ENCODE measurements around the gene ANAPC4. TPM values are rescaled to one million over a fixed set of nuclear protein-coding genes. Genes with fewer than 3 reads are reported as not detected.
"Not testable (repeated sequence)": the region's sequence is repeated elsewhere in the genome, so short reads cannot be mapped to it uniquely, and the experiment has no call there.

The ANAPC4 gene
- total RNA-seq (2014; rRNA removed; shearing (Covaris generic)) (32.7 and 36.1 TPM in 2 replicates), total RNA-seq (2022) (47.6 and 50.6 TPM in 2 replicates), Bru-seq, nascent RNA (percentile 84 among the genes with signal in this experiment), BruChase-seq, experiment 1, labeled RNA remaining after a 6-hour chase (percentile 87 among the genes with signal in this experiment), BruChase-seq, experiment 2, labeled RNA remaining after a 2-hour chase (percentile 91 among the genes with signal in this experiment)
- long read RNA-seq, transcript ANAPC4-201 (29 exons, 2,685 nt), result major isoform, 43 of 86 reads
- long read RNA-seq, transcript ANAPC4-210 (29 exons, 2,599 nt), result minor isoform, 8 of 86 reads
- long read RNA-seq, partial matches to known transcripts, result 8 of 86 reads
- long read RNA-seq, other reads (novel, unspliced or antisense), result 27 of 86 reads

- Histone ChIP-seq H3K4me2 (ENCODE audit: low read length) (peak within 1 kb of the TSS; percentile 79), H4K20me1 (ENCODE audit: insufficient read depth, low read length) (no peaks in the 10 kb centered on the region), H2AFZ (ENCODE audit: low read length) (peak within 1 kb of the TSS; percentile 93), H3K79me2 (ENCODE audit: insufficient read depth, low read depth, low read length) (peaks cover 30% of the 10 kb centered on the region), H3K36me3 (ENCODE audit: insufficient read depth, low read length) (peaks cover 40% of the 10 kb centered on the region), H3K4me1 (ENCODE audit: insufficient read depth, low read length, poor library complexity, severe bottlenecking) (peaks cover 24% of the 10 kb centered on the region), H3K9me2 (ENCODE audit: insufficient read depth, low read length) (no peaks in the 10 kb centered on the region), H3K27ac (ENCODE audit: low read depth, low read length, poor library complexity, severe bottlenecking) (peak within 1 kb of the TSS; percentile 54), H3K9me3 (ENCODE audit: low read length) (no peaks in the 10 kb centered on the region), H3K4me3 (ENCODE audit: low read depth, low read length, poor library complexity, severe bottlenecking) (peak within 1 kb of the TSS; percentile 100)
- ChIA-PET POLR2A (interaction anchor here (0.6 to 1.9 kb wide), 9 partner anchors 10 to 1003 kb away, joined by 3 to 14 read pairs (median 4); partner anchors contain the start of genes DHX15, SEPSECS and ZCCHC4), CTCF (ENCODE audit: unreplicated experiment) (interaction anchor here (1.0 to 1.1 kb wide), 2 partner anchors 10 to 65 kb away, joined by 3 read pairs; partner anchors contain the start of gene ZCCHC4)
- no peak for TF ChIP-seq EZH2phosphoT487 (IDR thresholded peaks at IDR 0.05; ENCODE audit: borderline replicate concordance, low read depth, low read length)
- TF ChIP-seq, protein P1, sequence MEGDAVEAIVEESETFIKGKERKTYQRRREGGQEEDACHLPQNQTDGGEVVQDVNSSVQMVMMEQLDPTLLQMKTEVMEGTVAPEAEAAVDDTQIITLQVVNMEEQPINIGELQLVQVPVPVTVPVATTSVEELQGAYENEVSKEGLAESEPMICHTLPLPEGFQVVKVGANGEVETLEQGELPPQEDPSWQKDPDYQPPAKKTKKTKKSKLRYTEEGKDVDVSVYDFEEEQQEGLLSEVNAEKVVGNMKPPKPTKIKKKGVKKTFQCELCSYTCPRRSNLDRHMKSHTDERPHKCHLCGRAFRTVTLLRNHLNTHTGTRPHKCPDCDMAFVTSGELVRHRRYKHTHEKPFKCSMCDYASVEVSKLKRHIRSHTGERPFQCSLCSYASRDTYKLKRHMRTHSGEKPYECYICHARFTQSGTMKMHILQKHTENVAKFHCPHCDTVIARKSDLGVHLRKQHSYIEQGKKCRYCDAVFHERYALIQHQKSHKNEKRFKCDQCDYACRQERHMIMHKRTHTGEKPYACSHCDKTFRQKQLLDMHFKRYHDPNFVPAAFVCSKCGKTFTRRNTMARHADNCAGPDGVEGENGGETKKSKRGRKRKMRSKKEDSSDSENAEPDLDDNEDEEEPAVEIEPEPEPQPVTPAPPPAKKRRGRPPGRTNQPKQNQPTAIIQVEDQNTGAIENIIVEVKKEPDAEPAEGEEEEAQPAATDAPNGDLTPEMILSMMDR (conservative IDR thresholded peaks at IDR 0.05; ENCODE audit: low read length), result no peak
- peak; percentile 96 for DNase-seq (ENCODE audit: low spot score)
- intact Hi-C loops (cut with micrococcal nuclease; ENCODE audit: unreplicated experiment), result loop anchor here (1.0 to 5.0 kb wide), 4 partner anchors 65 to 795 kb away; partner anchors contain the start of genes DHX15, PI4K2B, SEPSECS and ZCCHC4
- no TSS peak for BruUV-seq (replicated peaks)
Measured at GRCh38 chr4:25376754-25377571, at the start of gene ANAPC4. TSS of gene ANAPC4 (plus strand) at chr4:25377263. CDS start at chr4:25377428, 165 bp downstream.

DNA sequence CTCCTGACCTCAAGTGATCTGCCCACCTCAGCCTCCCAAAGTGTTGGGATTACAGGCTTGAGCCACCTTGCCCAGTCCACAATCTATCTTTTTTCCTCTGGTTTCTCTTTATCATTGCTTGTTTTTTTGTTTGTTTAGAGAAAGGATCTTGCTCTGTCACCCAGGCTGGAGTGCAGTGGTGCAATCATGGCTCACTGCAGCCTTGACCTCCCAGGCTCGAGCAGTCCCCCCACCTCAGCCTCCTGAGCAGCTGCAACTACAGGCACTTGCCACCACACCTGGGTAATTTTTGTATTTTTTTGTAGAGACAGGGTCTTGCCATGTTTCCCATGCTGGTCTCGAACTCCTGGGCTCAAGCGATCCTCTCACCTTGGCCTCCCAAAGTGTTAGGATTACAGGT lies 48.6 kb upstream of the ANAPC4 start:
- H3K27ac ChIP-seq (ENCODE audit: low read depth, low read length, poor library complexity, severe bottlenecking); H4K20me1 ChIP-seq (ENCODE audit: insufficient read depth, low read length); H3K4me1 ChIP-seq (ENCODE audit: insufficient read depth, low read length, poor library complexity, severe bottlenecking); H3K9me3 ChIP-seq (ENCODE audit: low read length); H3K9me2 ChIP-seq (ENCODE audit: insufficient read depth, low read length); H3K4me3 ChIP-seq (ENCODE audit: low read depth, low read length, poor library complexity, severe bottlenecking); CTCF ChIA-PET (ENCODE audit: unreplicated experiment); H3K79me2 ChIP-seq (ENCODE audit: insufficient read depth, low read depth, low read length); intact Hi-C loops (cut with micrococcal nuclease; ENCODE audit: unreplicated experiment); H3K4me2 ChIP-seq (ENCODE audit: low read length); BruUV-seq (replicated peaks); POLR2A ChIA-PET; H2AFZ ChIP-seq (ENCODE audit: low read length); H3K36me3 ChIP-seq (ENCODE audit: insufficient read depth, low read length); DNase-seq (ENCODE audit: low spot score): not testable (repeated sequence)

DNA sequence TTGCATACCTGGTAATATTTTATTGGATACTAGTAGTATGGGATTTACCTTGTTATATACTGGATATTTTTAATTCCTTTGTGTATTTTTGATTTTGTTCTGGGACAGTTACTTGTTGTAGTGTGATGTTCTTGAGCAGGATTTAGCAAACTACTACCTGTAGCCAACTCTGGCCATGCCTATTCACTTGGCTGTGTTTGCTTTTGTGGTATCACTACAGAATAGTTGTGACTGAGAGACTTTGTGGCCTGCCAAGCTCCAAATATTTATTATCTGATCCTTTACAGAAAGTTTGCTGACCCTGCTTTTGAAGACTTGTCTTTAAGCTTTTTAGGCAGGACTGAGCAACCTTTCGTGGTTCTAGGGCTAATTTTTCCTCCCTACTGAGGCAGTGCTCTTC lies 46.7 kb upstream of the ANAPC4 start:
- Histone ChIP-seq H3K9me2 (ENCODE audit: insufficient read depth, low read length) (no peaks in the 10 kb centered on the region), H3K9me3 (ENCODE audit: low read length) (no peaks in the 10 kb centered on the region), H3K4me1 (ENCODE audit: insufficient read depth, low read length, poor library complexity, severe bottlenecking) (no peaks in the 10 kb centered on the region), H3K27ac (ENCODE audit: low read depth, low read length, poor library complexity, severe bottlenecking) (no peak overlapping the region), H2AFZ (ENCODE audit: low read length) (no peak overlapping the region), H3K79me2 (ENCODE audit: insufficient read depth, low read depth, low read length) (no peaks in the 10 kb centered on the region), H3K4me3 (ENCODE audit: low read depth, low read length, poor library complexity, severe bottlenecking) (no peak overlapping the region), H3K36me3 (ENCODE audit: insufficient read depth, low read length) (peaks cover 18% of the 10 kb centered on the region), H4K20me1 (ENCODE audit: insufficient read depth, low read length) (no peaks in the 10 kb centered on the region), H3K4me2 (ENCODE audit: low read length) (no peak overlapping the region)
- ChIA-PET CTCF (ENCODE audit: unreplicated experiment) (no interaction called here), POLR2A (interaction anchor here (1.1 kb wide), 1 partner anchor 17 kb away, joined by 4 read pairs; no protein-coding TSS in a partner anchor)
- intact Hi-C loops (cut with micrococcal nuclease; ENCODE audit: unreplicated experiment), result no loop called here
- TF ChIP-seq, protein P1 (conservative IDR thresholded peaks at IDR 0.05; ENCODE audit: low read length), result no peak
- TF ChIP-seq EZH2phosphoT487 (IDR thresholded peaks at IDR 0.05; ENCODE audit: borderline replicate concordance, low read depth, low read length), result no peak
- no peak for DNase-seq (ENCODE audit: low spot score)
- BruUV-seq (replicated peaks), result no TSS peak
